Measurements from ENCODE around the gene D2HGDH.
"Not testable (repeated sequence)": the region's sequence is repeated elsewhere in the genome, so short reads cannot be mapped to it uniquely, and the experiment has no call there.

D2HGDH gene

GRCh38 chr2:241724975-241725870 is 9.2 kb upstream of the D2HGDH start:
- in situ Hi-C loops (cut with MboI; ENCODE audit: low sequenced_read_pairs) = no loop called here

- in situ Hi-C loops (cut with MboI; ENCODE audit: low sequenced_read_pairs) = no loop called here
Measured at GRCh38 chr2:241726459-241726858, 8.0 kb upstream of the D2HGDH start.

GRCh38 chr2:241728000-241728399 is 6.4 kb upstream of the D2HGDH start:
- in situ Hi-C loops (cut with MboI; ENCODE audit: low sequenced_read_pairs) = no loop called here

DNA sequence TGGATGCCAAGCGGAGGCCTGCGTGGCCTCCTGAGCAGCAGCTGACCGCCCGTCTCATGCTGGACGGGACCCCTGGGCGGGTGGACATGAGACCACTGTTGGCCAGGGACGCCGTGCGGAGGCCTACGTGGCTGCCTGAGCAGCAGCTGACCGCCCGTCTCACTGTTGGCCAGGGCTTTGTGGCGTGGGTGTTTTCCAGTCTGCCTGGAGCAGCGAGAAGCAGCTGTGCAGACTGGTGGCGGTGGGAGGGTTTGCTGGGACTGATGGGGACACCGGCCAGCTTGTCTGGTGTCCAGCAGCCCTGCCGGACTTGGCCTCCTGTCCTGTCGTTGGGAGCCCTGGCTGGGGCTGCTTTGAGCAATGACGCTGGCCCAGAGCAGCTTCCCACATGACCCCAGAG is 5.8 kb upstream of the D2HGDH start:
- in situ Hi-C loops (cut with MboI; ENCODE audit: low sequenced_read_pairs) = no loop called here

- in situ Hi-C loops (cut with MboI; ENCODE audit: low sequenced_read_pairs) = no loop called here
Measured at GRCh38 chr2:241729868-241730267, 4.6 kb upstream of the D2HGDH start.

DNA sequence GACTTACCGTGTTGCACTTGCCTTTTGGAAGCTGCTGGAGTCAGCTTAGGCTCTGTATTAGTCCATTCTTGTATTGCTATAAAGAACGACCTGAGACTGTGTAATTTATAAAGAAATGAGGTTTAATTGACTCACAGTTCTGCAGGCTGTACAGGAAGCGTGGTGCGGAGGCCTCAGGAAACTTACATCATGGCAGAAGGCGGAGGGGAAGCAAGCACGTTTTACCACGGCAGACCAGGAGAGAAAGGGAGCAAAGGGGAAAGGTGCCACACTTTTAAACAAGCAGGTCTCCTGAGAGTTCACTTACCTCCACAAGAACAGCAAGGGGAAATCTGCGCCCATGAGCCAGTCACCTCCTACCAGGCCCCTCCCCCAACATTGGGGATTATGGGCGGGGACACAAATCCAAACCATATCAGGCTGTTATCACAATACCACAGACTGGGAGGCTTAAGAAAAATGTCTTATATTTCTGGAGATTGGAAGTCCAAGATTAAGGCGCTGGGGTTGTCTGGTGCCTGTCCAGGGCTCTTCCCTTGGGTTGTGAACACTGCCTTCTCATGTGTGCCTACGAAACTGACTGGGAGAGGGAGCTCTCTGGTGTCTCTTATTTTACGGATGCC is 3.6 kb upstream of the D2HGDH start:
- in situ Hi-C loops (cut with MboI; ENCODE audit: low sequenced_read_pairs) = no loop called here

DNA sequence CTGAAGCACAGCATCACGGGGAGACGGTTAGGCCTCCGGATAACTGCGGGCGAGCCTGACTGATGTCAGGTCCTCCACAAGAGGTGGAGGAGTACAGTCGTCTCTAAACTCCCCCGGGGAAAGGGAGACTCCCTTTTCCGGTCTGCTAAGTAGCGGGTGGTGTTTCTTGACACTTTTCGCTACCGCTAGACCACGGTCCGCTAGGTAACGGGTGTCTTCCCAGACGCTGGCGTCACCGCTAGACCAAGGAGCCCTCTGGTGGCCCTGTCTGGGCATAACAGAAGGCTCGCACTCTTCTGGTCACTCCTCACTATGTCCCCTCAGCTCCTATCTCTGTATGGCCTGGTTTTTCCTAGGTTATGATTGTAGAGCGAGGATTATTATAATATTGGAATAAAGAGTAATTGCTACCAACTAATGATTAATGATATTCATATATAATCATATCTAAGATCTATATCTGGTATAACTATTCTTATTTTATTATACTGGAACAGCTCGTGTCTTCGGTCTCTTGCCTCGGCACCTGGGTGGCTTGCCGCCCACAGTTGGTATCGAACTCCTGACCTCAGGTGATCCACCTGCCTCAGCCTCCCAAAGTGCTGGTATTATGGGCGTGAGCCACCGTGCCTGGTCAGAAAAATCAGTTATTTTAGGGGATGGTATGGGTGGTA is 1.8 kb upstream of the D2HGDH start:
- in situ Hi-C loops (cut with MboI; ENCODE audit: low sequenced_read_pairs) = not testable (repeated sequence)

DNA sequence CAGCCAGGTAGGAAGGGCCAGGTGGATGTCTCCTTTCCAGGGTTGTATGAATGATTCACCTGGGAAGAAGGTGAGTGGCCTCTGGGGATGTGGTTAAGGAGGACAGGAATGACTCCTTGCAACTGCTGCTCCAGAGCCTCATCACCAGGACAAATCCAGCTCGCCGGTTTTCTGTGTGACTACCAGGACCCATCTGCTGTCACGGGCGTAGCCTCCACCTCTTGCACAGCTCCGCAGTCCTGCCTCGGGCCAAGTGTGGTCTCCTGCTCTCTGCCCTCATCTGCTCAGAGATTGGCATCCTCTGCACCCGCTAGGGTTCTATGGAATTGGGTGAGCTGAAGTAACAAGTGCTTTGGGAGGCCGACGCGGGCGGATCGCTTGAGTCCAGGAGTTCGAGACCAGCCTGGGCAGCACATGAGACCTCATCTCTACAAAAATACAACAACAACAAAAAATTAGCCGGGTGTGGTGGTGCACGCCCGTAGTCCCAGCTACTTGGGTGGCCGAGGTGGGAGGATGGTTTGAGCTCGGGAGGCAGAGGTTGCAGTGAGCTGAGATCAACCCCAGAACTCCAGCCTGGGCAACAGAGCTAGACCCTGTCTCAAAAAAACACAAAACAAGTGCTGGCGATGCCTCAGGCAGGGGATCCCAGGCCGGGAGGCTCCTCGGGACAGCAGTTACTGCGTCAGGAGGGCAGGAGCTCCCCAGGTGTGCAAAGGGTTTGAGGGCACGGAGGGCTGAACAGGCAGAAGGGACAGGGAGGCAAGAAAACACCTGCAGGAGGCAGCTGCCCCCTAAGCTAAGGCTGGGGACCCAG is 831 bp upstream of the D2HGDH start:
- in situ Hi-C loops (cut with MboI; ENCODE audit: low sequenced_read_pairs) = no loop called here

GRCh38 chr2:241734208-241734466 is 293 bp upstream of the D2HGDH start:
- in situ Hi-C loops (cut with MboI; ENCODE audit: low sequenced_read_pairs) = no loop called here

- in situ Hi-C loops (cut with MboI; ENCODE audit: low sequenced_read_pairs) = no loop called here
Measured at GRCh38 chr2:241736111-241736510, 1.7 kb downstream of the D2HGDH start.

DNA sequence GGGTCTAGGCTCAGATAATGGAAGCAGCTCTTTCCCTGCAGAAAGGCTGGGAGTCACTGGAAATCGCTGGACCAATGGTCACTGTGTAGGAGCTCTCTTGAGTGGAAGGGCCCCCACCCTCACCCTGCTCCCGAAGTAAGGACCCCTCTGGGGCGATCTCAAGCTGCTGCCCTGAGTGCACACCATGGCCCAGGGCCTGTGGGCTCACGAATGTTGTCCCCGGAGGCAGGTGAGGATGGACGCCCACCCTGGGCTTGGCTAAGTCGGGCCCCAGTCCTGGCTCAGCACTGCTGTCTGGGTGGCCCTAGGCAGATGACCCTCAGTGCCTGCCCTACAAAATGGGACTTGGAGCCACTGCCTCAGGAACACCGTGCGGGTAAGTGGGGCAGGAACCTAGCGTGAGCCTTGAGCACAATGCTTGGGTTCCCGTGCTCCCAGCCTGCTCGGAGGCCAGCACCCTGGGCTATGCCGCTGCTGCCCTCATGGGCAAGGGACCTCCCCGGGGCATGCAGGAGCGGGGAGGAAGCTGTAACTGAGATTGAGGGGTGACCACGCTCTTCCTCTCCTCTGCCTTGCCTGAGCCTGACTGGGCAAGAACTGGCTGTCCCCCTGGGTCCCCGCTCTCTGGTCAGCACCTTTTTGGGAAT is 3.7 kb downstream of the D2HGDH start:
- in situ Hi-C loops (cut with MboI; ENCODE audit: low sequenced_read_pairs) = no loop called here

GRCh38 chr2:241739177-241739576 is 4.7 kb downstream of the D2HGDH start:
- in situ Hi-C loops (cut with MboI; ENCODE audit: low sequenced_read_pairs) = no loop called here

GRCh38 chr2:241739651-241740050 is 5.2 kb downstream of the D2HGDH start:
- in situ Hi-C loops (cut with MboI; ENCODE audit: low sequenced_read_pairs) = no loop called here

DNA sequence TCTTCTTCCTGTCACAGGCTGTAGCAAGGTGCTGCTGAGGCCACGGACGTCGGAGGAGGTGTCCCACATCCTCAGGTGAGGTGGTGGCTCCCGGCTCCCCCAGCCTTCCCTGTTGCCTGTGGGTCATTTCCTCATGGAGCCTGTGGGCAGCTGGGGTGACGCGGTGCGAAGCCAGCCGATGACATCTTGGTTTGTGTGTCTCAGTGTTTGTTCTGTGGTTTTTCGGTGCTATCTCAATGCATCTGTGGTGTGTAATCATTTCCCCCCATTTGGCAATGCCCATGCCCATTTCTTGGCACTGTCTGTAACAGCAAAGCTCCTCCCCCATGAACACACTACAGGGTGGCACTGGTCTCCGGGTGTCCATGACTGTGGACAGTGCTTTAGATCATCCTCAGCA is 6.6 kb downstream of the D2HGDH start:
- in situ Hi-C loops (cut with MboI; ENCODE audit: low sequenced_read_pairs) = no loop called here

DNA sequence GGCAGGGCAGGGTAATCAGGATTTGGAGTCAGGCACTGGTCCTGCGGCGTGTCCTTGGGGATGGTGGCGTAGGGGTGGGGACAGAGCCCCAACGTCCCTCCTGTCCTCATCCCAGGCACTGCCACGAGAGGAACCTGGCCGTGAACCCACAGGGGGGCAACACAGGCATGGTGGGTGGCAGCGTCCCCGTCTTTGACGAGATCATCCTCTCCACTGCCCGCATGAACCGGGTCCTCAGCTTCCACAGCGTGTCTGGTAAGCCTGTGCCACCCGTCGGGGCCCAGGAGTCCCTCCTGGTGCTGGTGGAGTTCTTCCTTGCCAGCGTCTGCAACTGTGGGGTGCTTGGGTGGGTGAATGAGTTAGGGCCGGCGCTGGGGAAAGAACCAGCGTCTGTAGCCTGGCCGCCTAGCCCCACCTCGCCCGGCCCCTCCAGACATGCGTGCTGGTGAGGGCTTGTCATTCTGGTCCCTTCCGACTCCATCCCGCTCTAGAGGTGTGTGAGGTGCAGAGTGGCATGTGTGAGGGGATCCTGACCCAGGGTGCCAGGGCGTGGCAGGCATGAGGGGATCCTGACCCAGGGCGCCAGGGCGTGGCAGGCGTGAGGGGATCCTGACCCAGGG is 8.0 kb downstream of the D2HGDH start:
- in situ Hi-C loops (cut with MboI; ENCODE audit: low sequenced_read_pairs) = no loop called here

- in situ Hi-C loops (cut with MboI; ENCODE audit: low sequenced_read_pairs) = not testable (repeated sequence)
Measured at GRCh38 chr2:241743008-241743407, 8.6 kb downstream of the D2HGDH start.

DNA sequence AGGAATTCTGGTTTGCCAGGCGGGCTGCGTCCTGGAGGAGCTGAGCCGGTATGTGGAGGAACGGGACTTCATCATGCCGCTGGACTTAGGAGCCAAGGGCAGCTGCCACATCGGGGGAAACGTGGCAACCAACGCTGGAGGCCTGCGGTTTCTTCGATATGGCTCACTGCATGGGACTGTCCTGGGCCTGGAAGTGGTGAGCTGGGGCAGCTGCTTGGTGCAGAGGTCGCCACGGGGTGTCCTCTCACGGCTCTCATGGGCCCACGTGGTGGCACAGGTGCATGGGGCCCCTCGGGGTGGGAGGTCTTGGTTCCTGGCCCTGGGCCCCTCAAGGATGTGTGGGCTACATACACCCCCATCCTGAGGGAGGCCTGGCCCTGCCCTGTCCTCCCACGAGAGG is 9.2 kb downstream of the D2HGDH start:
- in situ Hi-C loops (cut with MboI; ENCODE audit: low sequenced_read_pairs) = no loop called here

DNA sequence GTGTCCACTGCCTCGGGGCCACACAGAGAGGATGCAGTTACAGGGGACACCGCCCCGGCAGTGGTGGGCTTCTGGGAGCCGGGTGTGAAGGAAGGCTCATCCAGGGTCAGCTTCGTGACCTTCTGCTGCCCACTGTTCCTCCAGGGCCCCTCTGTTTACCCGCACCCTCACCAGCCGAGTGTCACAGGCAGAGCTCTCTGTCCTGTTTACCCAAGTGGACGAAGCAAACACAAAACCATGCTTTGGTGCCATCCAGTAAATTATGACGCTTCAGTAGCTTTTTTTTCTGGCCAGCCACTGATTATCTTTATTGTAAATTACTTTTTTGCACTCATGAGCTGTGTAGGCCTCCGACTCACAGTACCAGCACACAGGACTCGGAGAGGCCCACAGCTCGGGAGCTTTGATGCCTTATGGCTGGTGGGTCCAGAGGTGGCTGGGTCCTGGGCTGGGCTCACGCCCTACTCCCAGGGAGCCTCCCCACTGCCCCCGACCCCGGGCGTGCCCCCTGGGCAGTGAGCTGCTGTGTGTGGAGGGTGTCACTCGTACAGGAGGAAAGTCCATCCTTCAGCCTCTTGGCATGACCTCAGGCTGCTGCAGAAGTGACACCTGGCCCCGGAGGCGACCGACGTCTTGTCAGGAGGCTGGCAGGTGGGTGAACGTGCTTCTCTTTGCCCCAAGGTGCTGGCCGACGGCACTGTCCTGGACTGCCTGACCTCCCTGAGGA is 9.8 kb downstream of the D2HGDH start:
- in situ Hi-C loops (cut with MboI; ENCODE audit: low sequenced_read_pairs) = no loop called here

DNA sequence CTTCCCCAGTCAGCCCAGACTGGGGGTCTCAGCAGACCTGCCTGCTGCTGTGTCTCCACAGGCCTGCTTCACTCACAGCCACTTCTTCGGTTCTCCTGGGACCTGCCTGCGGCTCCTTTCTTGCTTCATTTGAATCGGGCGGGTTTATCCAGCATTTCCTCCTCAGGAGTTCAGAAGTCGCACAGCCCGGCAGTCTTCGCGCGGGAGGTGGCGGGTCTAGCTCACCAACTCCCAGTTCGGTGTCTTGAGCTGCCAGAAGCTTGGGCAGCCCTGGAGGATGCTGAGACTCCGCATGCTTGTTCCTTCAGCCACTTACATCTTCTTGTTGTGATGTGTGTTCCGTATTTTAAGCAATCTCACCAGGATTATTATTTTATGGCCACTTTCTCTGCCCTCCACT is 10.8 kb downstream of the D2HGDH start:
- in situ Hi-C loops (cut with MboI; ENCODE audit: low sequenced_read_pairs) = no loop called here

- in situ Hi-C loops (cut with MboI; ENCODE audit: low sequenced_read_pairs) = no loop called here
Measured at GRCh38 chr2:241746084-241746483, 11.7 kb downstream of the D2HGDH start.

Measured in hTERT RPE-1 (cell line).